Stomach (tissue), 9 donors: ENCODE results near the gene PIP4K2C. TPM values are rescaled to one million over a fixed set of nuclear protein-coding genes. Genes with fewer than 3 reads are reported as not detected.
"Not testable (repeated sequence)": the region's sequence is repeated elsewhere in the genome, so short reads cannot be mapped to it uniquely, and the experiment has no call there.

Experiments
- DNase-seq, 2 donors: peaks; one replicate each; pipeline versions ENCODE4 v3.0.0 to v3.0.0-alpha.2; 2013 to 2019
- H3K27ac ChIP-seq, 5 donors: fragments of 200-600 bp in 4 of 5; sonication (generic) in 4 of 5; one replicate each; pipeline ENCODE4 v1.5.1; 2013 to 2019; ENCODE audit warnings: mild to moderate bottlenecking in 1 of 5, moderate library complexity in 1 of 5
- H3K27me3 ChIP-seq, 3 donors: fragments of 200-600 bp; sonication (generic); one replicate each; pipeline ENCODE4 v1.5.1; 2017 to 2019; ENCODE audit warnings: mixed run types in 1 of 3
- H3K36me3 ChIP-seq, 4 donors: fragments of 200-600 bp; sonication (generic); 1 replicate in 3 of 4; 2 replicates in 1 of 4; pipeline ENCODE4 v1.5.1; 2016 to 2019
- H3K4me1 ChIP-seq, 4 donors: fragments of 200-600 bp; sonication (generic); one replicate each; pipeline ENCODE4 v1.5.1; 2016 to 2019
- H3K4me3 ChIP-seq, 4 donors: fragments of 200-600 bp; sonication (generic) in 3 of 4; one replicate each; pipeline ENCODE4 v1.5.1; 2016 to 2019; ENCODE audit warnings: mild to moderate bottlenecking in 1 of 4
- H3K9me3 ChIP-seq, 4 donors: fragments of 200-600 bp; sonication (generic); one replicate each; pipeline ENCODE4 v1.5.1; 2016 to 2019
- CTCF ChIP-seq, 7 experiments: fragments of 450-650 bp in 4 of 7; fragments of 200-600 bp in 3 of 7; sonication (generic) in 3 of 7; IDR thresholded peaks; one replicate each; pipeline ENCODE4 v1.5.1; 2016 to 2019; ENCODE audit warnings: antibody characterized with exemption in 7 of 7, control low read depth in 2 of 7, mild to moderate bottlenecking in 1 of 7
- EP300 ChIP-seq: sonication (generic); formaldehyde crosslinking; IDR thresholded peaks from one replicate; pipeline ENCODE4 v1.6.1; 2017; ENCODE audit warnings: antibody characterized with exemption
- POLR2A ChIP-seq, 4 donors: fragments of 450-650 bp; IDR thresholded peaks; one replicate each; pipeline ENCODE4 v1.6.1; 2016; ENCODE audit warnings: antibody characterized with exemption in 4 of 4, control low read depth in 2 of 4, mild to moderate bottlenecking in 1 of 4, moderate library complexity in 1 of 4
- POLR2AphosphoS5 ChIP-seq, 3 donors: sonication (generic); formaldehyde crosslinking; IDR thresholded peaks; one replicate each; pipeline ENCODE4 v1.6.1; 2016; ENCODE audit warnings: antibody characterized with exemption in 3 of 3
- WGBS, 5 donors: extraction: QIAGEN DNeasy Blood & Tissue Kit in 3 of 5; methylation state at CpG; one replicate each; pipeline versions ENCODE4 v1.1.5 to v1.1.7; 2013 to 2018; 5-methylcytosine and 5-hydroxymethylcytosine counted together
- intact Hi-C: fragments of 100-400 bp; cut with DNase I; formaldehyde crosslinking; loops from one replicate; pipeline ENCODE4 v1.15.1; 2023; ENCODE audit warnings: low total_unique reads
- polyA plus RNA-seq, 3 donors: library from polyadenylated mRNA; stranded (reverse); fragments of 200-250 nt; gene quantifications; one replicate each; pipeline ENCODE4 v1.2.3, GENCODE V29; 2013
- total RNA-seq, 5 donors: library from RNA; depleted of rRNA; stranded (reverse); fragments of >200 nt; gene quantifications; one replicate each; pipeline versions ENCODE4 v1.1.0 to v1.2.3, GENCODE V29; 2014 to 2016
- donor health status: healthy with polysubstance abuse.
- donor health status: Bipolar disorder and iron deficiency.
- donor health status: healthy.

The PIP4K2C gene
- total and polyA plus RNA-seq, 8 donors: 14.1 to 116 (median 35.5) TPM

- TF ChIP-seq POLR2A (IDR thresholded peaks at IDR 0.05) (no peak), EP300 (no peak), POLR2AphosphoS5 (IDR thresholded peaks at IDR 0.05) (no peak), CTCF (IDR thresholded peaks at IDR 0.05) (no peak)
- intact Hi-C loops: no loop called here
- Histone ChIP-seq H3K4me3 (no peak overlapping the region), H3K36me3 (no peaks in the 10 kb centered on the region), H3K27ac (no peak overlapping the region), H3K4me1 (no peaks in the 10 kb centered on the region), H3K9me3 (no peaks in the 10 kb centered on the region), H3K27me3 (peaks cover 0 to 30% (median 0%) of the 10 kb centered on the region in 3 donors)
- DNase-seq: no peak
- 52 to 65% (median 54%) methylated on average over 4 of the region's 4 CpGs for WGBS, 5 donors
Measured at GRCh38 chr12:57563358-57563757, 27.6 kb upstream of the PIP4K2C start.

- DNase-seq: no peak
- no peaks in the 10 kb centered on the region for H3K4me1 ChIP-seq
- no peak overlapping the region for H3K27ac ChIP-seq
- no peak overlapping the region for H3K4me3 ChIP-seq
- intact Hi-C loops: no loop called here
- no peaks in the 10 kb centered on the region for H3K9me3 ChIP-seq
- 74 to 85% (median 82%) methylated on average over 7 of the region's 7 CpGs for WGBS, 5 donors
- H3K27me3 ChIP-seq: peaks cover 0 to 30% (median 0%) of the 10 kb centered on the region in 3 donors
- no peaks in the 10 kb centered on the region for H3K36me3 ChIP-seq
- TF ChIP-seq EP300 (no peak), CTCF (IDR thresholded peaks at IDR 0.05) (no peak)
Measured at GRCh38 chr12:57564178-57564740, 26.7 kb upstream of the PIP4K2C start.

GRCh38 chr12:57568838-57569237, 22.2 kb upstream of the PIP4K2C start:
- no peak overlapping the region for H3K4me3 ChIP-seq
- H3K36me3 ChIP-seq: peaks cover 0 to 12% (median 9%) of the 10 kb centered on the region in 4 donors
- intact Hi-C loops: no loop called here
- H3K27me3 ChIP-seq: peaks cover 0 to 12% (median 0%) of the 10 kb centered on the region in 3 donors
- no peaks in the 10 kb centered on the region for H3K9me3 ChIP-seq
- no peak for TF ChIP-seq EP300
- TF ChIP-seq POLR2AphosphoS5 (IDR thresholded peaks at IDR 0.05): no peak
- TF ChIP-seq POLR2A (IDR thresholded peaks at IDR 0.05): no peak
- no peak for TF ChIP-seq CTCF (IDR thresholded peaks at IDR 0.05)
- 77 to 85% (median 80%) methylated on average over 6 of the region's 6 CpGs for WGBS, 5 donors
- no peaks in the 10 kb centered on the region for H3K4me1 ChIP-seq
- no peak overlapping the region for H3K27ac ChIP-seq
- no peak for DNase-seq

DNA sequence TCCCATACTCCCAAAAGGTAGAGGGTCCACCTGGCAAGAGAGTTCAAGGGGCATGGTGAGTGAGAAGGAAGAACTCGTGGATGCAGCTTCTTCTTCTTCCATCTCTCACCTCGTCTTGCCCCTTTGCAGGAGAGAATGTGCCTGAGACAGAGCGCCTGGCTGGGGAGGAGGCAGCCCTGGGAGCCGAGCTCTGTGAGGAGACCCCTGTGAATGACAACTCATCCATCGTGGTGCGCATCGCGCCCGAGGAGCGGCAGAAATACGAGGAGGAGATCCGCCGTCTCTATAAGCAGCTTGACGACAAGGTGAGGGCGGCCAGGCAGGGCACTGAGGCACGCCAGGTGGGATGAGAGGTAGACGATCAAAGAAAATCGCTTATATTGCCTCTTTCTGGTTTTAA, 21.1 kb upstream of the PIP4K2C start:
- no peak for TF ChIP-seq POLR2A (IDR thresholded peaks at IDR 0.05)
- no peak for TF ChIP-seq CTCF (IDR thresholded peaks at IDR 0.05)
- no peak for TF ChIP-seq POLR2AphosphoS5 (IDR thresholded peaks at IDR 0.05)
- TF ChIP-seq EP300: no peak
- intact Hi-C loops: no loop called here

DNA sequence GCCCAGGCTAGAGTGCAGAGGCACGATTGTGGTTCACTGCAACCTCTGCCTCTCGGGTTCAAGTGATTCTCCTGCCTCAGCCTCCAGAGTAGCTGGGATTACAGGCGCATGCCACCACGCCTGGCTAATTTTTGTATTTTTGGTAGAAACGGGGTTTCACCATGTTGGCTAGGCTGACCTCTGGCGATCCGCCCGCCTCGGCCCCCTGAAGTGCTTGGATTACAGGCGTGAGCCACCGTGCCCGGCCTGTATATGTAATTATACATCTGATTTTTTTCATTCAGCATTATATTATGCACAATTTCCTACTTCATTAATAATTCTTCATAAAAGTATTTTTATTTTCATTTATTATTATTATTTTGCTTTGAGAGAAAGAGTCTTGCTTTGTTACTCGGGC, 20.6 kb upstream of the PIP4K2C start:
- peaks cover 0 to 12% (median 11%) of the 10 kb centered on the region in 4 donors for H3K36me3 ChIP-seq
- intact Hi-C loops, H3K4me3 ChIP-seq, H3K27me3 ChIP-seq, H3K4me1 ChIP-seq, H3K27ac ChIP-seq, H3K9me3 ChIP-seq, DNase-seq: not testable (repeated sequence)
- 82 to 91% (median 87%) methylated on average over 13 of the region's 13 CpGs for WGBS, 5 donors

More for the DNA sequence above, 21.1 kb upstream of the PIP4K2C start:
- Histone ChIP-seq H3K36me3 (peaks cover 0 to 12% (median 9%) of the 10 kb centered on the region in 4 donors), H3K9me3 (no peaks in the 10 kb centered on the region), H3K4me1 (no peaks in the 10 kb centered on the region), H3K27me3 (peaks cover 0 to 10% (median 0%) of the 10 kb centered on the region in 3 donors), H3K4me3 (no peak overlapping the region), H3K27ac (no peak overlapping the region)
- WGBS, 5 donors: 85 to 88% (median 88%) methylated on average over 18 of the region's 18 CpGs
- no peak for DNase-seq
